ENCODE results near the gene REG3G. TPM values are rescaled to one million over a fixed set of nuclear protein-coding genes. Genes with fewer than 3 reads are reported as not detected.

The REG3G gene
- total RNA-seq, 4 donors from 2014 or later = not detected

GRCh38 chr2:78989051-78989450, 36.5 kb upstream of the REG3G start:
- 53 to 58% methylated on average over 2 of the region's 2 CpGs for WGBS, 2 donors
- intact Hi-C loops (cut with DNase I) = no loop called here
- Histone ChIP-seq H3K9me3 (no peaks in the 10 kb centered on the region), H3K27ac (no peak overlapping the region), H3K27me3 (peaks cover 0 to 22% (median 0%) of the 10 kb centered on the region in 4 donors), H3K4me1 (peaks cover 0 to 5% (median 0%) of the 10 kb centered on the region in 3 donors), H3K36me3 (no peaks in the 10 kb centered on the region), H3K4me3 (no peak overlapping the region)
- DNase-seq = no peak
- TF ChIP-seq POLR2A (IDR thresholded peaks at IDR 0.05) (no peak), CTCF (IDR thresholded peaks at IDR 0.05) (no peak)

- WGBS, 2 donors = 27 to 41% methylated on average over 11 of the region's 11 CpGs
- no peak overlapping the region for H3K4me3 ChIP-seq
- no peak for DNase-seq
Observed at GRCh38 chr2:78992451-78992806, 33.1 kb upstream of the REG3G start.

DNA sequence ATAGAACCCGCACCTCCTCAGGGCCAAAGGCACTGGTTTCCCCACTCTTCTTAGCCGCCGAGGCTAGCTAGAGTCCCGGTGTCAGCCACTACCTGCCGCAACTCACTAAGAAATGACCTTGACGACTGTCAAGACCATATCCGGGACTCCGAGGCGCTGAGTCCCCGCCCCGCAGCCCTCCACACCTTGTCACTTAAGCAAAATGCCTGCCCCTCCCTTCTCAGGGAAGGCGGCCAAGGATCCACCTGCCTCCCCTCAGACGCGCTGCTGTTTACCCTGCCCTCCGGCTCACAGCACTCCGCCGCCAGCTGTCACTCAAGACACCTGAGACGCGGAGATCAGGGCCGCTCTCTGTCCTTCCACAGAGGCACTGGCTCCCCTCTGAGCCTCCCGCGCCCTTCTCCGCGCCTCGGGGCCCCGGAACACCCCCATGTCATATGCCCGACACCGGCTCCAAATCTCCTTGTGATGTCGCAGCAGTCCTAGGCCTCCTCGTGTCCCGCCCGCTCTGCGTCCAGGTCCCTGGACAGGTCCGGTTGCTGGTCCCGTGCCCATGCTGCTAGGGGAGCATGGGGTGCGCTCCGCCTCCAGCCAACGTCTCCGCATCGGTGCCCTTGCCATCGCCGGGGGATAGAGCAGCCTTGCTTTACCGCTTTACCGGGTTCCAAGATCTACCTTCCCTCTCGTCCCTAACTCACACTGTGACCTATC, 32.5 kb upstream of the REG3G start:
- intact Hi-C loops (cut with DNase I) = no loop called here
- Histone ChIP-seq H3K27ac (no peak overlapping the region), H3K4me1 (peaks cover 0 to 5% (median 0%) of the 10 kb centered on the region in 3 donors), H3K36me3 (no peaks in the 10 kb centered on the region), H3K4me3 (peak overlapping the region in 1 of 4 donors; percentile 28), H3K27me3 (peaks cover 0 to 30% (median 0%) of the 10 kb centered on the region in 4 donors), H3K9me3 (no peaks in the 10 kb centered on the region)
- 10 to 15% methylated on average over 33 to 34 of the region's 45 CpGs for WGBS, 2 donors
- TF ChIP-seq CTCF (IDR thresholded peaks at IDR 0.05) = no peak
- DNase-seq = no peak

More at GRCh38 chr2:78992451-78992806, 33.1 kb upstream of the REG3G start:
- peaks cover 0 to 30% (median 0%) of the 10 kb centered on the region in 4 donors for H3K27me3 ChIP-seq
- intact Hi-C loops (cut with DNase I) = no loop called here
- H3K36me3 ChIP-seq = no peaks in the 10 kb centered on the region
- H3K27ac ChIP-seq = no peak overlapping the region
- no peaks in the 10 kb centered on the region for H3K9me3 ChIP-seq
- no peak for TF ChIP-seq CTCF (IDR thresholded peaks at IDR 0.05)
- peaks cover 0 to 5% (median 0%) of the 10 kb centered on the region in 3 donors for H3K4me1 ChIP-seq

DNA sequence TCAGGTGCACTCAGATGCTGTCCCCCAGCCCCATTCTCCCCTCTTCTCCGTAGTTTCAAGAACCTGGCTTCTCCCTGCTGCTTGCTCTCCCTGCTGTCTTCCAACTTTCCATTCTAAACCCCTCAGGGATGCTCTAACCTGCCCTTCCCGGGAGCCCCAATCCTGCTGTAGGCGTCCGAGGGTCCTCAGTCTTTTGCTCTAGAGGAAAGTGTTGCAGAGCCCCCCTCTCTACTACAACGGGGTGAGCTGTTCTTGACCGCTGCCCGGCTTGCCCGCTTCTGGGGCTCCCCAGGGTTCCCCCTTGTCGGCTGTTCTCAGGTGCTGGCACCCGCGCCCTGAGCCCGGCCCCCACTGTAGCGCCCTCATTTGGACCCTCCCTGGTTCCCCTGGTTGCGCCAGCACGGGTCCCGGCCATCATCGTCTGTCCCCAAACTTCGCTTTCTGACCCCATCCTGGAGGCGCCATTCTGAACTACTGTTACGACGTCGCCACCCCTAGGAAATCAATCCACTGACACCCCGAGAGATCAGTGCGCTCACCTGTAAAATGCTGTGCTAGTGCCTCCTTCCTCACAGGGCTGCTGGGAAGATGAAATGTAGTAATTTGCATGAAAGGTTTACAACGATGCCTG, 31.9 kb upstream of the REG3G start:
- DNase-seq = no peak
- no peak for TF ChIP-seq CTCF (IDR thresholded peaks at IDR 0.05)
- no peak for TF ChIP-seq POLR2A (IDR thresholded peaks at IDR 0.05)
- Histone ChIP-seq H3K4me3 (no peak overlapping the region), H3K9me3 (no peaks in the 10 kb centered on the region), H3K36me3 (no peaks in the 10 kb centered on the region), H3K4me1 (peaks cover 0 to 5% (median 0%) of the 10 kb centered on the region in 3 donors), H3K27me3 (peaks cover 0 to 30% (median 0%) of the 10 kb centered on the region in 4 donors), H3K27ac (no peak overlapping the region)
- WGBS, 2 donors = 31 to 38% methylated on average over 23 to 24 of the region's 25 CpGs
- intact Hi-C loops (cut with DNase I) = no loop called here

GRCh38 chr2:78994789-78995188, 30.7 kb upstream of the REG3G start:
- 45 to 50% methylated on average over 1 of the region's 1 CpG for WGBS, 2 donors
- H3K27ac ChIP-seq = no peak overlapping the region
- no peaks in the 10 kb centered on the region for H3K36me3 ChIP-seq
- H3K27me3 ChIP-seq = peaks cover 0 to 30% (median 0%) of the 10 kb centered on the region in 4 donors
- H3K4me3 ChIP-seq = no peak overlapping the region
- no peak for DNase-seq
- H3K9me3 ChIP-seq = no peaks in the 10 kb centered on the region
- TF ChIP-seq POLR2A (IDR thresholded peaks at IDR 0.05) (no peak), CTCF (IDR thresholded peaks at IDR 0.05) (no peak)
- H3K4me1 ChIP-seq = peaks cover 0 to 5% (median 0%) of the 10 kb centered on the region in 3 donors
- intact Hi-C loops (cut with DNase I) = no loop called here
